HG02678 (cell line): ENCODE measurements around the gene TXNL4A.
"Not testable (repeated sequence)": the region's sequence is repeated elsewhere in the genome, so short reads cannot be mapped to it uniquely, and the experiment has no call there.

Experiments
- ATAC-seq: cut with Tn5 transposase; IDR thresholded peaks from one replicate; pipeline ENCODE4 v1.9.1; 2021; ENCODE audit warnings: mild to moderate bottlenecking, moderate library complexity; ENCODE audit not compliant: unreplicated experiment

The TXNL4A gene, protein sequence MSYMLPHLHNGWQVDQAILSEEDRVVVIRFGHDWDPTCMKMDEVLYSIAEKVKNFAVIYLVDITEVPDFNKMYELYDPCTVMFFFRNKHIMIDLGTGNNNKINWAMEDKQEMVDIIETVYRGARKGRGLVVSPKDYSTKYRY

DNA sequence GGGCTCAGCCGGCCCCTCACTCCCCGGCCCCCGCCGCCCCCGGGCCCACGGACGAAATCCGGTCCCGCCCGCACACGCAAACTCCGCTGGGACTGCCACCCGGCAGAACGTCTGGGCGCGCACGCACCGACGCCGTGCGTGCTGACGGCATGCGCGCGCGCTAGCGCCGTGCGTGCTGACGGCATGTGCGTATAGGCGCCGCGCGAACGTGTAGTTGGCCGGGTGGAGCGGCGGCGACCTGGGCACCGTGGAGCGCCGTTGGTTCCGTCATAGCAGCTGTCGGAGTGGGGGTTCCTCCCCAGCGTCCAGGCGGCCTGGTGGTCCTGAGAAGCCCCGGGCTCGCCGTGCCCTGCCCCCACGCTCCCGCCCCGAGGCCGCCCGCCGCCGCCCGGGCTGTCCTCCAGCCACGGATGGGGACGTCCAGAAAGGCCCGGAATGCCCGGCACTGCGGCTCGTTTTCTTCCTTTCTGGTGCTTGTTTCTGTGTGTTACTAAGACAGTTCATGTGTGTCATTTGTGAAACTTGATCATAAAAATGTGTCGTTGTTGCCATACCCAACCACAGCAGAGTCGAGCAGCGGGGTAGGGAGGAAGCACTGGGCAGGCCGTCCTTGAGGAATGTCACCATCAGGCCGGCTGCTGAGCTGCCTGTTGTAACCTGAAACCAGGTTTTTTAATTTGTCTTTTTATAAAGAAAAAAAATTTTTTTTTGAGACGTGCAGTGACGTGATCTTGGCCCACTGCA is at the start of gene TXNL4A:
TSS of gene TXNL4A (minus strand) at position 113 of the 744 bp plus-strand sequence. CDS start 171 bp downstream, outside the sequence.
- ATAC-seq: peak; percentile 97

DNA sequence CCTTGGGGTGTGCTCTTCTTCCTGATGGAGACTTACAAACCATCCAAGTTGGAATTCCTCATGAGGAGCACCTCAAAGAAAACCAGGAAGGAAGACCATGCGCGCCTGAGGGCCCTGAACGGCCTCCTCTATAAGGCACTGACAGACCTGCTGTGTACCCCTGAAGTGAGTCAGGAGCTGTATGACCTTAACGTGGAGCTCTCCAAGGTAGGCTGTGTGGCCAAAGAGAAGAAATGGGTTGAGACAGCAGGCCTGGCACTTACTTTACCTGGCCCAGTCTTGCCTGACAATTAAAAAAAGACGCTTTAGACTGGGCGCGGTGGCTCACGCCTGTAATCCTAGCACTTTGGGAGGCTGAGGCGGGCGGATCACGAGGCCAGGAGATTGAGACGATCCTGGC is 48.9 kb upstream of the TXNL4A start:
- no peak for ATAC-seq

DNA sequence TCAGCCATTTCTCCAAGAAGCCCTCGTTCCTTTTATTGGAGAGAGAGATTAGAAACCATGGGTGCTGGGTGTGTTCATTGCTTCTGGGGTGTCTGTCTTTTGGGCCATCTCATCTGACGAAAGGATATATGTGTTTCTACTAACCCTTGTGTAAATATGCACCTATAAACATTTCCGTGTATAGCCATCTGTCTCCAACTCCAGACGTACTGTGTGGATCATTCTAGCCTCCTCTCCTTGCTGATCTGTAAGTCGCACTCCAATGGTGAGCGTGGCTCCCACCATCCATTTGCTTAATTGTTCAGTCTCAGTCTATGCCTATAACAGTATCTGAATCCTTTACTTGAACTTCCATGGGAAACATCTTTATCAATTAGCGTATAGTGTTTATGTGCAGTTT is 47.6 kb upstream of the TXNL4A start:
- ATAC-seq: no peak

DNA sequence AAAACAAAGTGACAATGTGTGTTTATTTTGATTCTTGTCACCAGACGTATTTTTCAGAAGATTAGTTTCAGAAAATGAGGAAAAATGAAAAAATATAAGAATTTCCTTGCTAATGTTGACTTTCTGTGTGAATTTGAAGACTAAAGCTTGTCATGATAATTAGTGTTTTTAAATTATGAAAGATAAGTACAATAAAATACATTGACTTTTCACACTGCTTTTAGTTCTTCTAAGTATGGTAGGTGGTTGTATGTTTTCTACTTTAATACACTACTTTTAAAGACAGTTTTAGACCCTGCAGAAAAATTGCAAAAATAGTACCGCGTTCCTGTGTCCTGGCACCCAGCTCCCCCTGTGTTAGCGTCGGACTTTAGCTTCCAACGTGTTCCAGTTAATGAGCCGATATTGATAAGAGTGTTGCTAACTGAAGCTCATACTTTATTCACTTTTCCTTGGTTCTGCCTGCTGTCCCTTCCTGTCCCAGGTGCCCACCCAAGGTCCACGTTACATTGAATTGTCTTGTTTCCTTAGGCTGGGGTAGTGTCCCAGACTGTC is 46.6 kb upstream of the TXNL4A start:
- no peak for ATAC-seq

DNA sequence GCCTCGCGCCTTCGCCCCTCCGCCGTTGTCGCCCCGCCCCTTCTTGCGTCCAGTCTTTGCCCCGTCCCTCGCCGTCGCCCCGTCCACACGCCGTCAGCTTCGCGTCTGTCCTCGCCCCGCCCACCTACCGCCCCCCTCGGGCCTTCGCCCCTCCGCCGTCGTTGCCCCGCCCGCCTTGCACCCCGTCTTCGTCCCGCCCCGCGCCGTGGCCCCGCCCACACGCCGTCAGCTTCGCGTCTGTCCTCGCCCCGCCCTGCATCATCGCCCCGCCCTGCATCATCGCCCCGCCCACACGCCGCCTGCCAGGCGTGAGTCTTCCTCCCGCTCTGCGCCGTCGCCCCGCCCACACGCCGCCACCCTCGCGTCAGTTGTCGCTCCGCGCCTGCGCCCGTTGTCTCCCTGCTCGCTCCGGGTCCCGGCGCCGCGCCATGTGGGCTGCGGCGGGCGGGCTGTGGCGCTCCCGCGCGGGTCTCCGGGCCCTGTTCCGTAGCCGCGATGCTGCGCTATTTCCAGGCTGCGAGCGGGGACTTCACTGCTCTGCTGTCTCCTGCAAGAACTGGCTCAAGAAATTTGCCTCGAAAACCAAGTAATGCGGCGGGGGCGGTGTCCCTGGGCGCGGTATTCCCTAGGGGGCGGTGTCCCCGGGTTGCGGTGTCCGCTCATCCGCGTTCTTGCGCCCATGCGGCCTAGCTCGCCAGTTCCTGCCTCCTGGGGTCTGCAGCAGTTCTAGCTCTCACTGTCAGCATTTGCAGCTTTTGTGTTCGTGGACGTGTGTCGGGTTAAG is 45.9 kb upstream of the TXNL4A start, which contains the start of gene RBFA:
TSS of gene RBFA (plus strand) at position 367 of the 784 bp plus-strand sequence. CDS start at position 429, 62 bp downstream.
- peak; percentile 69 for ATAC-seq

DNA sequence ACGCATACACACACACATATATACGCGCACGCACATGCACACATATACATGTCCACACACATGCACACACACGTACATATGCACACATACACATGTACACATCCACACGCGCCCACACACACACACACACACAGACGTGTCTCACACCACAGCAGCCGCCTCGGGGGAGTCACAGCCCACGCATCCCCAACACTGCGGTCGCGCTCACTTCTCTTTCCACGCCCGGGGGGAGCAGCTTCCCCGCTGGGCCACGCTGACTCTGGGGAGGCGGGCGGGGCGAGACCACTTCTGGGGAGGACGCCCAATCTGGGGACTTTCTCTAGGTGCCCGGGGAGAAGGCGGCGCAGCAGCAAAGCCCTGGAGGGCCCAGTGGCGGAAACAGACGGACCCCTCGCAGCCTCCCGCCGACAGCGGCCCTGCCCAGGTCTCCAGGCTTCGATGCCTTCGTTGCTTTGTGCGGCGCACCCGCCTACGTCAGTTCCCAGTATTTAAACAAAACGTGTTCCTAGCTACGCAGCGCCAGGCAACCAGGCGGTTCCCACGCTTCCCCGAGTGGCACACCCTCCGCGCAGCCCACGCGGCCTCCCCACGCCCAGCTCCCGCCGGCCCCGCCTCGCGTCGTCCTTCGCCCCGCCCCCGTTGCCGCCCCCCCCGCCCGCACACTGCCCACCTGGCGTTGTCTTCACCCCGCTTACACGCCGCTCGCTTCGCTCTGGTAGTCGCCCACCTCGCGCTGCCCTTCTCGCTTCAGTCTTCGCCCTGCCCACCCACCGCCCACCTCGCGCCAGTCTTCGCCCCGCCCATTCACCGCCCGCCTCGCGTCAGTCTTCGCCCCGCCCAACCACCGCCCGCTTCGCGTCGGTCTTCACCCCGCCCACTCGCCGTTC is 45.1 kb upstream of the TXNL4A start:
- peak; percentile 60 for ATAC-seq

DNA sequence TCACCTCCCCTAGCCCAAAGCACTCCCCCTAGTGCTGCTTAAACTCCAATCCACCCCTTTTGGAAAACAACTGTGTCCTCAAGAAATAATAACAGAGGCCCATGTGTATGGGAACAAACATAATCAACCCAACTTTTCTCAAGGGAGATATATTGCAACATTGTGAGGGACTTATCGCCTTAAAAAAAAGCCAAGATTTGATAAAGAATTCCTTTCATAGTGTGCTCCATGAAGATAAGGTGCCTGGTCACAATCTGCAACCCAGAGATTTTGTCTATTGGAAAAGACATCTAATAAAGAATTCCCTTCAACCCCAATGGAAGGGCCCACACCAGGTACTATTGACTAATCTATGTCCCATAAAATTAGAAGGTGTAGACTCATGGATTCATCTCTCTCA is 41.3 kb upstream of the TXNL4A start:
- no peak for ATAC-seq

DNA sequence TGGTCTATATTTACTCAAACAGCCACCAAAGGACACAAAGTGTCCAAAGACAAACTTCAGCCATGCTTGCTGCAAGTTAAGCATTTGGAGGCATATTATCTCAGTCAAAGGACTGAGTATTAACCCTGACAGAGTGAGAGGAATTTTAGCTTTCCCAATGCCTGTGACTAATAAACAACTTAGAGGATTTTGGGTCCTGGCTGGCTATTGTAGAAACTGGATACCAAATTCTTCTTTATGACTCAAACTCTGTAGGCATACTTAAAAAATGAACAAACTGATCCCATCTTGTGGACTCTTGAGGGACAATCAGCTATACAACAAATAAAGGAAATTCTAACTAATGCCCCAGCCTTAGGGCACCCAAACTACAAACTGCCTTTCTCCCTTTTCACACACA is 39.4 kb upstream of the TXNL4A start:
- not testable (repeated sequence) for ATAC-seq

DNA sequence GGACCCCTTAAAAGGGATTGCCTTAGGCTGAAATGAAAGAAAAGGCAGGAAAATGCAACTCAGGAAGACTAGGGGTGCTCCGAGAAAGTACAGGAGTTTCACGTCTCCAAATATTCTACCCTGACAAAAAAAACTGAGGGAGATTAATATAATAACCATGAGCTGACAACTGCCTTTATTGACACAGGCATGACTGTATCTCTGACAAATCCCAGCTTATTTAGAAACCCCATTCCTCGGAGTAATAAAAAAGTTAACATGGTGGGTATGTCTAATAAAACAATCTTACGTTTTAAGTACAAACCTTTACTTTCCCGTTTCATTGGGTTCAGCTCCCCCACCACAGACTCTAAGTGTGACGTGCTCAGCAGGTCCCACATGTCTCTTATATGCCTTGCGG is 38.0 kb upstream of the TXNL4A start:
- no peak for ATAC-seq

DNA sequence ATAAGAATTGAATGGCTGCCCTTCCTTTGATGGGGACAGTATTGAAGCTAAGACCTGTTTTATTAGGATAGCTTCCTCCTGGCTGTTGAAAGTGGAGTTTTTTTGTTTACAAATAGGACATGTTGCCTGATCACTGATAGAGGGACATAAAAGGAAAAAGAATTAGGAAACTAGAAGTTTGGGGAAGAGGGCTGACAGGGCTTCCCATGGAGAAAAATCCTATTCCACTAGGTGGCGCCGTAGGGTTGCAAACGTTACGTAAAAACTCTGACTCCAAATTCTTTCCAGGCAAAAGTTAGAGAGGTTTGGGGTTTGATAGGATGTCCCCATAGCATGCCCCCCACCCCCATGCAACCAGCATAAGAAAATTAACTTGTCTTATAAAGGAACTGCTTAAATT is 34.8 kb upstream of the TXNL4A start:
- ATAC-seq: no peak

DNA sequence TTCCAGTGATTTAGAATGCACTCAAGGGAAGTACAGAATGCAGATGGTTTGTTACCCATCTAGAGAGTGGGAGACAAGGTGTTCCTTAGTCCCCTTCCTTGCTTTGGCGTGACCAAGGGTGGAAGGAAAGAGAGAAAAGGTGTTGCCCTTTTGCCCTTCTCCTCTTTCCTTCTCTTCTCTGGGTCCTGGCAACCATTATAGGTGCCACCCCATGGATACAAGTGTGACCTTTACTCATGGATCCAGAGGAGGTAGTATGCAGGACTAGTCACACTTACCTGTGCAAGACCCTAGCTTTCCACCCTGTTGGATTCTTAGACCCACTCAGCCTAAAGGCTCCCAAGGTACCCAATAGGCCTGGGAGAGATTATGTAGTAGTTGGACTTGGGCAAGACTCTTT is 34.2 kb upstream of the TXNL4A start:
- ATAC-seq: no peak

DNA sequence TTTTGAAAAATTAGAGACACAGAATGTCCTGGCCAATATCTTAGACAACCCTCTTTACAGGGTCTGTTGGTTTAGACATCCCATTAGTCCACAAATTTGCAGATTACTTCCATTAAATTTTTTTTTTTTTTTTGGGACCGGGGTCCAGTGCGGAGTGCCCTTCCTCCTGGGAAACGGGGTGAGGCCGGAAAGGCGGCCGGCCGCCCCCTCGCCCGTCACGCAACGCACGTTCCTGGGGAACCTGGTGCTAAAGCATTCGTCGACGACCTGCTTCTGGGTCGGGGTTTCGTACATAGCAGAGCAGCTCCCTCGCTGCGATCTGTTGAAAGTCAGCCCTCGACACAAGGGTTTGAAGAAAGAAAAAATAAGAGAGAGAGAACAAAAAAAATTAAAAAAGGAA is 24.4 kb upstream of the TXNL4A start:
- ATAC-seq: no peak

DNA sequence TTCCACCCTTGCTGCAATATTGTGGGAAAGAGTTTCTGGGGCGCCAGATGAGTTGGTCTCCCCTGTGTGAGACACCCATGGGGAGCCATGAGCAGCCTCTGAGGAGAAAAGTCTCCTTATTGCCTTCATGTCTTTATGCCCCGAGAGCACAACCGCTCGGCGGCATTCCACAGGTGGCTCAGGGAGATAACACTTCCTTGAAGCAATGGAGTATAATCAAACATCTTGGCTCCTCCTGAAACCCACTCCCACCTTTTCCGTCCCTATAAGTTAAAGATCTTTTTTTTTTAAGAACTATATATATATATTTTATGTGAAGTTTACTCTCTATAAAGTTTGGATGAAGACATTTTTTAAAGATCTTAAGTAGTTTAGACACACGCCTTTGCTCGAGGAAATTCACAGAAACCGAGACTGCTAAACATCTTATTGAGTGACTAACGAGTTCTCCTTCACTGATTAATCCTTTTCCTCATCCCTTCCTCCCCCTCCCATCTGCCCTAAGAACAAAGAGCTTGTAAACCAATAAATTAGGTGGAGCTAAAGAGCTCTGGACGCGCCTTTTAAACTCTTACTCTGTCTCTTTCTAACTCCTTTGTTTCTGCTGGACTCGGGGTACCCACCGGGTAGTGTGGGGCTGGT is 23.3 kb upstream of the TXNL4A start:
- not testable (repeated sequence) for ATAC-seq

DNA sequence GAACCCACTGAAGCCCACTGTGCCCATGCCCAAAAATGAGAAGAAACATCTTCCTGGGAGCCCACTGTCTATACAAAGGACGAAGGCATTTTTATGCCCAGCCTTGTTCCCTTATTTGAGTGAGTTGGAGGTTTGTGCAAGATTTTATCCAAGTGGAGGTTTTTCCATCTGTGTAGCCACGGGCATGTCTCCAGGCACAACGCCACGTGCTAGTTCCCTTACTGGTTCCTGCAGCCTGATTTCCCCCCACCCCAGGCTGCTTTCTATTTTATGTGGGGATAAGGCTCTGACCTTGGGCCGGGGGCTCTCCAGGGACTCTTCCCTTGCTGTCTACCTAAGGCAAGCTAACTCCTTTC is 22.2 kb upstream of the TXNL4A start:
- ATAC-seq: no peak

DNA sequence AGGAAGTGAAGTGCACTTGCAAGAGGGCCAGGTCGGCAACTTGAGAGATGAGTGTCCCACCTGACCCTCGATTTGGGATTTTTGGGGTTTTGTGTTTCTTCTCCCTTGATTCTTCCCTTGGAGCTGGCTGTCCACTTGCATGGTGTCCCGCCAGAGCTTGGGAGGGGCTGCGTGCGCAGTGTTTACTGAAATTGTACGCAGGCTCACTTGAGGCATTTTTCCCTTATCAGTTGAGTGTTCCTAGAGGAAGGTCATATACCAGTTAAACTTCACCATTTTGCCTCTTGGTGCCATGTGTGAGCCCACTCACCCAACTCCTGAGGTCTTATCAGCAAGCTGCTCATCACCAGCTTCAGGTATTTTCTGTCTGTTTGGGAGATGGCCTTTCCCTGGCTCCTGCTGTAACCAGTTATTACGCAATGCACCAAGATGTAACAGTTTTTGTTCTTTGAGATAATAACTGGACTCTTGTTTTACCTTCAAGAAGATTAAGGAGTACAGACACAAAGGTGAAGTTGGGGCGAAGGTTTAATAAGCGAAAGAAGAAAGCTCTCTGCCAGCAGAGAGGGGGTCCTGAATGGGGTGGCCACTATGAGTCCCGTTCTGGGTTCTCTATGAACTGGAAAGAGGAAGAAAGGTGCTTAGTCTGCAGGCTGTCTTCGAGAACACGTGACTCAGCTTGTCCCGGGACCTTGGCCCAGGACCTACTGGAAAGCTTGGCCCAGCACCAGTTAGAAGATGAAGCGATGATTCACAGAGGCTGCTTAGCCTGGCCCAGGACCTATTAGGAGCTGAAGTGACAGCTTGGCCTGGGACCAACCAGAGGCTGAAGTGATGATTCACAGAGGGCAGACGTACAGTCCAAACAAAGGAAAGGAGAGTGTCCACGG is 21.5 kb upstream of the TXNL4A start:
- no peak for ATAC-seq

DNA sequence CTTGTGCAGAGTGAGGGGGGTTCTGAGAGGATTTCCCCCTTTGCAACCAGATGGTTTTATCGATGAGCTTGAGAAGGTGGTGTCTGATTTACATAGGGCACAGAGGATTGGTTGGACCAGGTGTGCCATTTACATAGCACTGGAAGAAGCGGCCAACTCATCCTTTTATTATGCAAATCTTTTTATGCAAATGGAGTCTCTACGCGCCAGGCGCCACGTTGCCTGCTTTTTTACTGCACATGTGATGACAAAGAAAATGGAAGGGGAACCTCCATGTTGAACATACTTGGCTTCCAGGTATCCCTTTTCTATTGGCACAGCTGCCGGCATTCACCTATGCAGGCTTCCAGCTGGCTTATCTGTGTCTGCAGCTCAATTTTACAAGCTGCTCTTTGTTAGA is 18.4 kb upstream of the TXNL4A start:
- ATAC-seq: no peak

DNA sequence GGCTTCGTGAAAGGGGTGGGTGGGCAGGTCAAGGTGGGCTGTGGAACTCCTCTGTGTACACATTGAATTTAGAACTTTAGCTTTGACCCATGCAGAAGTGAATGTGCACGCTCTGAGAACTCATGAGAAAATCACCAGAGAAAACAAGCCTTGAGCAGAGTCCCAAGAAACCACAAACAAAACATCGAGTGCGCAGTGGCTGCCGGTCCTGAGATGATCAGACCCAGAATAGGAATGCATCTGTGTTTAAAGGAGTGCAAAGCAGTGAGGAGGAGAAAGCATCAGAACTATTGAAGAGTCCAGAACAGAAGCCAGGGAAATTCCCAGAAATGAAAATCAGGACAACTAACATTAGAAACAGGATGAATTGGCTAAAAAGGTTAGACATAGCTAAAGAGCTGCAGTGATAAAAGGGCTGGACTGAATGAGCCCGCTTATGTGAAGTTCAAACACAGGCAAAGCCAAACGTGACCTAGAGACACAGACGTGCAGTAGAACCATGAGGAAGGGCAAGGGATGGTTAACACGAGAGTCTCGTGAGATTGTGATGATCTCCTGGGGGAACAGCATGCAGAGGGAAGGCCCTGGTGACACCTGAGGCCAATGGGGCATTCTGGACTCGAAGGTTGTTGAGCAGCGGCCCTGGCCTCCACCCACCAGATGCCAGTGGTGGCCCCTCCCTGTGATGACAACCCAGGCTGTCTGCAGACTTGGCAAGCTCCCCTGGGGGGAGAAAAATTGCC is 16.4 kb upstream of the TXNL4A start:
- no peak for ATAC-seq

DNA sequence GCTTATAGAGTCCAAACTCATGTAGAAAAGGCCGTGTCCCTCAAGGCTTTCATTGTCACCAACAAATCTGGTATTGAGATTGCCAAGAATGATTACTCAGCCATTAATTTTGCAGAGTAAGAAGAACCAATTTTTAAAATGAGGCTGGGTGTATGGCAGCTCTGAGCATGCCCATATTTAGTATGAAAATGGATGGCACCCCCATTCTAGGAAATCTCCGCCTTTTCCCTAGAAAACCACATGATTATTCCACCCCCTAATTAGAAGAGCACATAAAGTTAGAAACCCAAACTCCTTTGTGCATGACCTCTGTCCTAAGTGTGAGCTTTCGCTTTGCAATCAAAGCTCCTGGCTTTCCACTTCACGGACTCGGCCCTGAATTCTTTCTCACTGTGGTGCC is 14.1 kb upstream of the TXNL4A start:
- ATAC-seq: no peak

DNA sequence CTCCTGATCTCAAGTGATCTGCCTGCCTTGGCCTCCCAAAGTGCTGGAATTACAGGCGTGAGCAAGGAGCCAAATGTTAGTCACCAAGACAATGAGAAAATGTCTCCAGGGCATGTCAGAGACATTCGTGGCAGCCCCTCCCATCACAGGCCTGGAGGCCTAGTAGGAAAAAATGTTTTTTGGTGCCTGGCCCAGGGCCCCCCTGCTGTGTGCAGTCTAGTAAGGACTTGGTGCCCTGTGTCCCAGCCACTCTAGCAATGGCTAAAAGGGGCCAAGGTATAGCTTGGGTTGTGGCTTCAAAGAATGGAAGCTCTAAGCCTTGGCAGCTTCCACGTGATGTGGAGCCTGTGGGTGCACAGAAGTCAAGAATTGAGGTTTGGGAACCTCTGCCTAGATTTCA is 12.5 kb upstream of the TXNL4A start:
- no peak for ATAC-seq
